ENCODE results near the gene TPH2.

GRCh38 chr12:71981149-71981548 lies 42.5 kb downstream of the TPH2 start:
- TF ChIP-seq CTCF (CRISPR knock-in tag; IDR thresholded peaks at IDR 0.05) (no peak), EZH2 (conservative IDR thresholded peaks at IDR 0.05; ENCODE audit: low read depth, low read length) (no peak), NCOA1 (CRISPR knock-in tag; IDR thresholded peaks at IDR 0.05) (no peak), GABPA (IDR thresholded peaks at IDR 0.05; ENCODE audit: low read depth, low read length) (no peak), GABPA (CRISPR knock-in tag; IDR thresholded peaks at IDR 0.05; ENCODE audit: low read depth) (no peak), REPIN1 (CRISPR knock-in tag; IDR thresholded peaks at IDR 0.05; ENCODE audit: borderline replicate concordance, low read depth) (no peak), ETV5 (CRISPR knock-in tag; IDR thresholded peaks at IDR 0.05; ENCODE audit: borderline replicate concordance) (no peak), MAX (IDR thresholded peaks at IDR 0.05) (no peak), ZNF572 (CRISPR knock-in tag; IDR thresholded peaks at IDR 0.05) (no peak), NAIF1 (CRISPR knock-in tag; IDR thresholded peaks at IDR 0.05; ENCODE audit: borderline replicate concordance) (no peak), ATF2 (CRISPR knock-in tag; IDR thresholded peaks at IDR 0.05) (no peak), ZNF263 (CRISPR knock-in tag; IDR thresholded peaks at IDR 0.05) (no peak)

Measured in HepG2 (cell line).